ENCODE results near the gene ZFHX2.

- no peak for TF ChIP-seq EZH2 (IDR thresholded peaks at IDR 0.05; ENCODE audit: low read length)
- TF ChIP-seq, protein P1, sequence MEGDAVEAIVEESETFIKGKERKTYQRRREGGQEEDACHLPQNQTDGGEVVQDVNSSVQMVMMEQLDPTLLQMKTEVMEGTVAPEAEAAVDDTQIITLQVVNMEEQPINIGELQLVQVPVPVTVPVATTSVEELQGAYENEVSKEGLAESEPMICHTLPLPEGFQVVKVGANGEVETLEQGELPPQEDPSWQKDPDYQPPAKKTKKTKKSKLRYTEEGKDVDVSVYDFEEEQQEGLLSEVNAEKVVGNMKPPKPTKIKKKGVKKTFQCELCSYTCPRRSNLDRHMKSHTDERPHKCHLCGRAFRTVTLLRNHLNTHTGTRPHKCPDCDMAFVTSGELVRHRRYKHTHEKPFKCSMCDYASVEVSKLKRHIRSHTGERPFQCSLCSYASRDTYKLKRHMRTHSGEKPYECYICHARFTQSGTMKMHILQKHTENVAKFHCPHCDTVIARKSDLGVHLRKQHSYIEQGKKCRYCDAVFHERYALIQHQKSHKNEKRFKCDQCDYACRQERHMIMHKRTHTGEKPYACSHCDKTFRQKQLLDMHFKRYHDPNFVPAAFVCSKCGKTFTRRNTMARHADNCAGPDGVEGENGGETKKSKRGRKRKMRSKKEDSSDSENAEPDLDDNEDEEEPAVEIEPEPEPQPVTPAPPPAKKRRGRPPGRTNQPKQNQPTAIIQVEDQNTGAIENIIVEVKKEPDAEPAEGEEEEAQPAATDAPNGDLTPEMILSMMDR (optimal IDR thresholded peaks at IDR 0.05 in 1 of 3, IDR thresholded peaks at IDR 0.05 in 1 of 3, conservative IDR thresholded peaks at IDR 0.05 in 1 of 3; ENCODE audit: extremely low read depth in 1 of 3, insufficient read depth in 2 of 3, low read length in 3 of 3) = no peak
Observed at GRCh38 chr14:23522643-23523198, 28.8 kb downstream of the ZFHX2 start.
